ENCODE results near the gene DEPDC1. TPM values are rescaled to one million over a fixed set of nuclear protein-coding genes. Genes with fewer than 3 reads are reported as not detected.

The DEPDC1 gene, protein sequence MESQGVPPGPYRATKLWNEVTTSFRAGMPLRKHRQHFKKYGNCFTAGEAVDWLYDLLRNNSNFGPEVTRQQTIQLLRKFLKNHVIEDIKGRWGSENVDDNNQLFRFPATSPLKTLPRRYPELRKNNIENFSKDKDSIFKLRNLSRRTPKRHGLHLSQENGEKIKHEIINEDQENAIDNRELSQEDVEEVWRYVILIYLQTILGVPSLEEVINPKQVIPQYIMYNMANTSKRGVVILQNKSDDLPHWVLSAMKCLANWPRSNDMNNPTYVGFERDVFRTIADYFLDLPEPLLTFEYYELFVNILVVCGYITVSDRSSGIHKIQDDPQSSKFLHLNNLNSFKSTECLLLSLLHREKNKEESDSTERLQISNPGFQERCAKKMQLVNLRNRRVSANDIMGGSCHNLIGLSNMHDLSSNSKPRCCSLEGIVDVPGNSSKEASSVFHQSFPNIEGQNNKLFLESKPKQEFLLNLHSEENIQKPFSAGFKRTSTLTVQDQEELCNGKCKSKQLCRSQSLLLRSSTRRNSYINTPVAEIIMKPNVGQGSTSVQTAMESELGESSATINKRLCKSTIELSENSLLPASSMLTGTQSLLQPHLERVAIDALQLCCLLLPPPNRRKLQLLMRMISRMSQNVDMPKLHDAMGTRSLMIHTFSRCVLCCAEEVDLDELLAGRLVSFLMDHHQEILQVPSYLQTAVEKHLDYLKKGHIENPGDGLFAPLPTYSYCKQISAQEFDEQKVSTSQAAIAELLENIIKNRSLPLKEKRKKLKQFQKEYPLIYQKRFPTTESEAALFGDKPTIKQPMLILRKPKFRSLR
- 23.1 and 26.1 TPM in 2 replicates for total RNA-seq (2021)
- long read RNA-seq, full-length matches to known transcripts: 19 of 256 reads
- long read RNA-seq, partial matches to known transcripts: 209 of 256 reads
- long read RNA-seq, other reads (novel, unspliced or antisense): 28 of 256 reads

- Histone ChIP-seq H2BK120ac (ENCODE audit: low read depth, low read length, poor library complexity, severe bottlenecking) (no peak within 1 kb of the TSS), H3K79me1 (ENCODE audit: insufficient read depth, low read depth, low read length, poor library complexity, severe bottlenecking) (peaks cover 2% of the 10 kb centered on the region), H3K9me3 (ENCODE audit: control insufficient read depth, low read depth, low read length) (no peaks in the 10 kb centered on the region), H2BK5ac (ENCODE audit: insufficient read length, low read length) (peak within 1 kb of the TSS; percentile 43), H4K5ac (ENCODE audit: insufficient read length, low read depth, low read length) (no peak within 1 kb of the TSS), H2BK15ac (ENCODE audit: low read depth, low read length) (no peak within 1 kb of the TSS), H3K56ac (ENCODE audit: insufficient read length, low read depth, low read length) (no peak within 1 kb of the TSS), H2AK5ac (ENCODE audit: insufficient read length, low read length) (no peak within 1 kb of the TSS), H3K9ac (ENCODE audit: extremely low read depth, insufficient read length, low read length) (peak within 1 kb of the TSS; percentile 92), H3K18ac (ENCODE audit: insufficient read length, low read depth, low read length) (peak within 1 kb of the TSS; percentile 83), H3T11ph (ENCODE audit: low read length) (no peak within 1 kb of the TSS), H2BK12ac (ENCODE audit: insufficient read length, low read depth, low read length) (no peak within 1 kb of the TSS), H4K91ac (ENCODE audit: insufficient read length, low read depth, low read length) (no peak within 1 kb of the TSS), H3K4ac (ENCODE audit: low read depth, low read length) (no peak within 1 kb of the TSS), H2BK20ac (ENCODE audit: low read depth, low read length, poor library complexity, severe bottlenecking) (no peak within 1 kb of the TSS), H4K8ac (replicated peaks; ENCODE audit: insufficient read length, low read depth, low read length) (no peak within 1 kb of the TSS), H3K79me2 (ENCODE audit: insufficient read depth, low read length) (no peaks in the 10 kb centered on the region; the same call in 1 of the 2 replicates), H3K27ac (ENCODE audit: insufficient read length, low read depth, low read length) (no peak within 1 kb of the TSS), H3K23ac (ENCODE audit: insufficient read length, low read depth, low read length) (no peak within 1 kb of the TSS), H2AFZ (ENCODE audit: low read length) (peak within 1 kb of the TSS; percentile 42), H3K4me2 (ENCODE audit: insufficient read depth, insufficient read length, low read length) (peak within 1 kb of the TSS; percentile 81), H3K27me3 (ENCODE audit: insufficient read depth, low read length) (no peaks in the 10 kb centered on the region), H4K20me1 (ENCODE audit: control insufficient read depth, insufficient read depth, insufficient read length) (no peaks in the 10 kb centered on the region), H3K14ac (ENCODE audit: insufficient read depth, low read length) (peak within 1 kb of the TSS; percentile 93), H3K4me1 (ENCODE audit: insufficient read depth, low read length) (no peaks in the 10 kb centered on the region), H3K23me2 (ENCODE audit: insufficient read length, low read depth, low read length, poor library complexity, severe bottlenecking) (peaks cover 6% of the 10 kb centered on the region)
- Mint-ChIP-seq H3K4me1 (peaks cover 25 to 29% of the 10 kb centered on the region in 2 experiments), H3K27me3 (ENCODE audit: low read depth) (peaks cover 2% of the 10 kb centered on the region), H3K4me3 (peak within 1 kb of the TSS; percentile 91 to 98), H3K36me3 (ENCODE audit: insufficient read depth in 1 of 3, low read depth in 3 of 3) (peaks cover 11 to 27% (median 21%) of the 10 kb centered on the region in 3 experiments), H3K9me3 (peaks cover 4 to 8% of the 10 kb centered on the region in 2 experiments; a peak in 2 of 5 replicates), H3K27ac (peak within 1 kb of the TSS; percentile 47 to 98 (median 95); a peak in 6 of 7 replicates)
- no CpG with 5 or more reads among the region's 64 CpGs for WGBS (ENCODE audit: extremely low coverage, insufficient read length, low lambda C conversion rate)
- TF ChIP-seq, protein P1, sequence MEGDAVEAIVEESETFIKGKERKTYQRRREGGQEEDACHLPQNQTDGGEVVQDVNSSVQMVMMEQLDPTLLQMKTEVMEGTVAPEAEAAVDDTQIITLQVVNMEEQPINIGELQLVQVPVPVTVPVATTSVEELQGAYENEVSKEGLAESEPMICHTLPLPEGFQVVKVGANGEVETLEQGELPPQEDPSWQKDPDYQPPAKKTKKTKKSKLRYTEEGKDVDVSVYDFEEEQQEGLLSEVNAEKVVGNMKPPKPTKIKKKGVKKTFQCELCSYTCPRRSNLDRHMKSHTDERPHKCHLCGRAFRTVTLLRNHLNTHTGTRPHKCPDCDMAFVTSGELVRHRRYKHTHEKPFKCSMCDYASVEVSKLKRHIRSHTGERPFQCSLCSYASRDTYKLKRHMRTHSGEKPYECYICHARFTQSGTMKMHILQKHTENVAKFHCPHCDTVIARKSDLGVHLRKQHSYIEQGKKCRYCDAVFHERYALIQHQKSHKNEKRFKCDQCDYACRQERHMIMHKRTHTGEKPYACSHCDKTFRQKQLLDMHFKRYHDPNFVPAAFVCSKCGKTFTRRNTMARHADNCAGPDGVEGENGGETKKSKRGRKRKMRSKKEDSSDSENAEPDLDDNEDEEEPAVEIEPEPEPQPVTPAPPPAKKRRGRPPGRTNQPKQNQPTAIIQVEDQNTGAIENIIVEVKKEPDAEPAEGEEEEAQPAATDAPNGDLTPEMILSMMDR (conservative IDR thresholded peaks at IDR 0.05): no peak
- peak; percentile 98 for DNase-seq
Measured at GRCh38 chr1:68496680-68497357, at the start of gene DEPDC1. Gene DEPDC1, minus strand, starts transcription at chr1:68497082. Its CDS starts 83 bp downstream, at chr1:68496999.

Measured in H9 (cell line).